22Rv1 (cell line): ENCODE measurements around the gene TMEM185A.

Source experiments
- ZFX ChIP-seq: fragments of 450-650 bp; IDR thresholded peaks from 2 replicates; pipeline ENCODE4 v1.6.1; 2017; ENCODE audit warnings: antibody characterized with exemption, borderline replicate concordance
- TF ChIP-seq, protein P1 (sequence below): fragments of 450-650 bp; IDR thresholded peaks from 2 replicates; pipeline ENCODE4 v1.5.1; 2017; ENCODE audit warnings: mild to moderate bottlenecking

DNA sequence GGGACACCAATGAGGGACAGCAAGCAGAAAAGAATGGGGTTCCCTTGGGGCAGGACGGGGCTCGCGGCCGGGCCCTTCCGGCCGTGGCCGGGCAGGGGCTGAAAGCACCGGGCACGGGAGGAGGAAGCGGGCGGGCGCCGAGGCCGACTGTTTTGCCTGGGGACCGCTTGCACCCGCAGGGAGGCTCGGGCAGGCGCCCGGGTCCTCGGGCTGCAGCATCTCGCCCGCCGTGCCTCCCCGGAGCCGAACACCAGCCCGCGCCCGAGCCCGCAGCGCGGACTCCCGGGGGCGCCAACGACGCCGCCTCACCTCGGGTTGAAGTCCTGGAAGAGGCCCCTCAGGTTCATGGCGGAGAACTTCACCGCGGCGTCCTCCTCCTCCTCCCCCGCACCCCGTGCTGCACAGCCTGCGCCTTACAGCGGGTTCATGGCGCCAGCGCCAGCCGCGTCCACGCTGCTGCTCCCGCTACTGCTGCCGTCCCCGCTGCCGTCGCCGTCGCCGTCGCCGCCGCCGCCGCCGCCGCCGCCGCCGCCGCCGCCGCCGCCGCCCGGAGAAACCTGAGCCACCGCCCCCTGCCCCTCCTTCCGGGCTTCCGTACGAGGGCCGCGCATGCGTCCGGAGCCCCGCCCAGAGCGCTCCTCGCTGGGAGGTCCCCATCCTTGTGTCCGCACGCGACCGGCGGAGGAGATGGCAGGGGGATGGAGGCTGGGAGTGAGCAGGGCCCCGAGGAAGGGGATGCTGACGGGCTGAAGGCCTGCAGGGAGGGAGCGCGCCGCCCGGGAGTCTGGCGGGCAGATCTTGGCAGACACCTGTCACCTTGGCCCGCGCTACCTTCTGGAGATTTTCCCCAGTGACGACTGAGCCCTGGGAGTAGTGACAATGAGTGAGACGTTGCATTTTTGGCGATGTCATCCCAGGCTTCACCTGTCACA is at the start of gene TMEM185A:
- TF ChIP-seq, protein P1, sequence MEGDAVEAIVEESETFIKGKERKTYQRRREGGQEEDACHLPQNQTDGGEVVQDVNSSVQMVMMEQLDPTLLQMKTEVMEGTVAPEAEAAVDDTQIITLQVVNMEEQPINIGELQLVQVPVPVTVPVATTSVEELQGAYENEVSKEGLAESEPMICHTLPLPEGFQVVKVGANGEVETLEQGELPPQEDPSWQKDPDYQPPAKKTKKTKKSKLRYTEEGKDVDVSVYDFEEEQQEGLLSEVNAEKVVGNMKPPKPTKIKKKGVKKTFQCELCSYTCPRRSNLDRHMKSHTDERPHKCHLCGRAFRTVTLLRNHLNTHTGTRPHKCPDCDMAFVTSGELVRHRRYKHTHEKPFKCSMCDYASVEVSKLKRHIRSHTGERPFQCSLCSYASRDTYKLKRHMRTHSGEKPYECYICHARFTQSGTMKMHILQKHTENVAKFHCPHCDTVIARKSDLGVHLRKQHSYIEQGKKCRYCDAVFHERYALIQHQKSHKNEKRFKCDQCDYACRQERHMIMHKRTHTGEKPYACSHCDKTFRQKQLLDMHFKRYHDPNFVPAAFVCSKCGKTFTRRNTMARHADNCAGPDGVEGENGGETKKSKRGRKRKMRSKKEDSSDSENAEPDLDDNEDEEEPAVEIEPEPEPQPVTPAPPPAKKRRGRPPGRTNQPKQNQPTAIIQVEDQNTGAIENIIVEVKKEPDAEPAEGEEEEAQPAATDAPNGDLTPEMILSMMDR = no peak
- TF ChIP-seq ZFX = no peak
